AG10803 (cell line): ENCODE measurements around the gene ZNF532.

Experiments used
- DNase-seq: peaks from one replicate; pipeline ENCODE4 v3.0.0; 2010; ENCODE audit warnings: low read depth
- H3K4me3 ChIP-seq: 2 replicates; pipeline ENCODE4 v1.5.1; 2011; ENCODE audit warnings: mild to moderate bottlenecking, low read length, control low read depth
- CTCF ChIP-seq: conservative IDR thresholded peaks from 2 replicates; pipeline ENCODE4 v1.5.1; 2011; ENCODE audit warnings: mild to moderate bottlenecking, low read length, control low read depth, inconsistent platforms

Gene ZNF532

GRCh38 chr18:58955001-58955400, 90.3 kb downstream of the ZNF532 start:
- TF ChIP-seq CTCF = no peak
- H3K4me3 ChIP-seq = no peak overlapping the region
- no peak for DNase-seq

- TF ChIP-seq CTCF = no peak
- peak overlapping the region; percentile 16 for H3K4me3 ChIP-seq
- peak; percentile 71 for DNase-seq
Observed at GRCh38 chr18:58955738-58956137, 91.1 kb downstream of the ZNF532 start.

GRCh38 chr18:58958628-58959027, 94.0 kb downstream of the ZNF532 start:
- H3K4me3 ChIP-seq = no peak overlapping the region
- TF ChIP-seq CTCF = no peak
- DNase-seq = no peak

- DNase-seq = no peak
- no peak overlapping the region for H3K4me3 ChIP-seq
- TF ChIP-seq CTCF = no peak
Observed at GRCh38 chr18:58960508-58960907, 95.8 kb downstream of the ZNF532 start.

GRCh38 chr18:58960946-58961722, 96.5 kb downstream of the ZNF532 start:
- no peak for DNase-seq
- H3K4me3 ChIP-seq = no peak overlapping the region
- TF ChIP-seq CTCF = no peak

GRCh38 chr18:58962336-58962735, 97.7 kb downstream of the ZNF532 start:
- DNase-seq = no peak
- no peak overlapping the region for H3K4me3 ChIP-seq
- TF ChIP-seq CTCF = no peak

- DNase-seq = no peak
- no peak overlapping the region for H3K4me3 ChIP-seq
- TF ChIP-seq CTCF = no peak
Observed at GRCh38 chr18:58965291-58966004, 100.8 kb downstream of the ZNF532 start.
